Astrocyte of the spinal cord (primary cell): ENCODE data around the gene PSTK.

Source experiments
- DNase-seq: peaks from one replicate; pipeline ENCODE4 v3.0.0; 2011; ENCODE audit warnings: low read depth, low spot score
- H3K4me3 ChIP-seq: 2 replicates; pipeline ENCODE4 v1.5.1; 2011; ENCODE audit warnings: low read depth, mild to moderate bottlenecking, low read length, moderate library complexity
- CTCF ChIP-seq: IDR thresholded peaks from 2 replicates; pipeline ENCODE4 v1.5.1; 2012; ENCODE audit warnings: low read depth, mild to moderate bottlenecking, low read length, inconsistent platforms
- in situ Hi-C: cut with HindIII; loops from 2 replicates; pipeline ENCODE4 v1.10.0; 2017; ENCODE audit warnings: low sequenced_read_pairs

PSTK gene

DNA sequence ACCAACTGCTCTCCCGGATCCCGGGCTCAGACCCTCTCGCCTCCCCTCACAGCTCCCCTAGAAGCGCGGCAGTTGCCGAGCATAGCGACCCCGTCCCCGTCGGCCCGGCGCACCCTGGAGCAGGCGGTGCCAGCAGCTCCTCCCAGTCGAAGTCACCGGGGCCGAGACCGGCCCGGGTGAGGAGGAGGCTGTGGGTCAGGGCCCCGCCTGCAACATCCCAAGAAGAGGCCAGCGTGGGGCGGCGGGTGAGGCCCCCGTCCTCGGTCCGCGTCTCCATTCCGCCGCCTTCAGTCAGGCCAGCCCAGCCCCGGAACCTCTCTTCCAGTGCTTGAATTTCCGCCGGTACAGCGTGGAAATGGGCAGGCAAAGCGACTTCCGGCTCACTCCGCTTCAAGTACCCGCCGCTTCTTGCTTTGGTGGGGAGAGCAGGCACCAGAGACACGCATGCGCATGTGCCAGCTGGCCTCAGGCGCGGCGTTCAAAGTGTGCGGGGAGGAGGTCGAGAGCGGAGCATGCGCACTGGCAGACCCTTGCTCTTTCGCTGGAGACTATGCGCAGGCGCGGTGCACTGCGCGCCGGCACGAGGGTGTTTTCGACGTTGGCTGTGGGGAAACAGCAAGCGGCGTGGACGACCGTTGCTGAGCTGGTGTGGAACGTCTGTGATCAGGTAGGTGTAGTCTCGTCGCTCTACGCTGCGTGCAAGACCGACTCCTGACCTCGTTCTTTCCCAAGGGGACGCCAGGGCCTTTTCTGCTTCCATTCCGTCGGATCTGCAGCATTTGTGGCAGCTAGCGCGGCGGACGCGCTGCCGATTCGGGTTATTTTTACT, 26.1 kb upstream of the PSTK start, which contains the start of gene C10orf88:
C10orf88 (minus strand) TSS at position 326 of the 829 bp plus-strand sequence; CDS start at position 277, 49 bp downstream.
- in situ Hi-C loops = no loop called here
- H3K4me3 ChIP-seq = peak within 1 kb of the TSS; percentile 80
- no peak for TF ChIP-seq CTCF
- peak; percentile 99 for DNase-seq

DNA sequence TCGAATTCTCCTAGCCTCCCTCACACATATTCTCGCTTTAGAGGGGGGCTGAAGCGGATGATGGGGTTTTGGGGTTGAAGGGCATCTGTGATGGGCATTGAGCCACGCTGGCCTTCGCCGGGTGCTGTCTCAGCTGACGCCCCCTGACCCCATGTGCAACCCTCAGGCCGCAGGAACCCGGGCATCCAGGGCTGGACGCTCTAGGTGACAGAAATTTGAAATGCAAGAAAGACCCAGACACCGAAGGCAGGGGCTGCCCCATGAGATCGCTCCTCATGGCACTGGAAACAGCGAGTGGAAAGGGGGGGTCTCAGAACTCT, 25.5 kb upstream of the PSTK start:
- DNase-seq = no peak
- peak overlapping the region; percentile 80 for H3K4me3 ChIP-seq
- TF ChIP-seq CTCF = no peak
- in situ Hi-C loops = no loop called here

DNA sequence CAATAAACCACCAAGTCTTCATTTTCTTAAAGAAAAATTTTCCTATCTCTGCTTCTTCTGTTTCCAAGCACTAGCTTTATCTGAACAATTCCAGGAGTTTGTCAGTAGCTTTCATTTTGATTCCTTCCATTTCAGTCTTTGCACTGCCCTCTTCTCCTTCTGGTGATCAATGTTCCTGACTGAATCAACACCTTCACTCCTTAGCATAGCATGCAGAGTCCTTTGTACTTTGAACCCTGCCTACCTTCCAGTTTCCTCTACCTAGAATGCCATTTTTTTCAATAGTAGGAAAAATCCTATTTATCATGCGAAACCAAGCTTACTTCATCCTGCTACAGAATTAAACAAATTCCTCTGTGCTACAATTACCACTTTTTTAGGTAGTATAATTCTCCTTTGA, 24.3 kb upstream of the PSTK start:
- no peak for DNase-seq
- no peak for TF ChIP-seq CTCF
- H3K4me3 ChIP-seq = no peak overlapping the region
- in situ Hi-C loops = no loop called here

- no peak for TF ChIP-seq CTCF
- DNase-seq = no peak
- no peak overlapping the region for H3K4me3 ChIP-seq
- in situ Hi-C loops = no loop called here
Observed at GRCh38 chr10:122957474-122957873, 22.7 kb upstream of the PSTK start.

- in situ Hi-C loops = no loop called here
- TF ChIP-seq CTCF = no peak
- no peak overlapping the region for H3K4me3 ChIP-seq
- DNase-seq = no peak
Observed at GRCh38 chr10:122962405-122962804, 17.8 kb upstream of the PSTK start.

DNA sequence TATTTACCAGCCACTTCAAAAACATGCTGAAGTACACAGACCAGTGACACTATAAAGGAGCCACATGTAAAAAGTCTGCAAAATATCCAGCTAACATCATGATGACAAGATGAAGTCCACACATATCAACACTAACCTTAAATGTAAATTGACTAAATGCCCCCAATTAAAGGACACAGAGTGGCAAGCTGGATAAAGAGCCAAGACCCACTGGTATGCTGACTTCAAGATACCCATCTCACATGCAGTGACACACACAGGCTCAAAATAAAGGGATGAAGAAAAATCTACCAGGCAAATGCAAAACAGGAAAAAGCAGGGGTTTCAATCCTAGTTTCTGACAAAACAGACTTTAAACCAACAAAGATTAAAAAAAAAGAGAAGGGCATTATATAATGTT, 13.3 kb upstream of the PSTK start:
- H3K4me3 ChIP-seq = no peak overlapping the region
- TF ChIP-seq CTCF = no peak
- DNase-seq = no peak
- in situ Hi-C loops = no loop called here

GRCh38 chr10:122968698-122969097, 11.5 kb upstream of the PSTK start:
- DNase-seq = no peak
- TF ChIP-seq CTCF = no peak
- in situ Hi-C loops = no loop called here
- no peak overlapping the region for H3K4me3 ChIP-seq
